Measurements from ENCODE around the gene BTBD9. TPM values are rescaled to one million over a fixed set of nuclear protein-coding genes. Genes with fewer than 3 reads are reported as not detected.

The BTBD9 gene
- total and polyA plus RNA-seq, 5 donors from 2014 or later = 11.6 to 79.7 (median 16.7) TPM

DNA sequence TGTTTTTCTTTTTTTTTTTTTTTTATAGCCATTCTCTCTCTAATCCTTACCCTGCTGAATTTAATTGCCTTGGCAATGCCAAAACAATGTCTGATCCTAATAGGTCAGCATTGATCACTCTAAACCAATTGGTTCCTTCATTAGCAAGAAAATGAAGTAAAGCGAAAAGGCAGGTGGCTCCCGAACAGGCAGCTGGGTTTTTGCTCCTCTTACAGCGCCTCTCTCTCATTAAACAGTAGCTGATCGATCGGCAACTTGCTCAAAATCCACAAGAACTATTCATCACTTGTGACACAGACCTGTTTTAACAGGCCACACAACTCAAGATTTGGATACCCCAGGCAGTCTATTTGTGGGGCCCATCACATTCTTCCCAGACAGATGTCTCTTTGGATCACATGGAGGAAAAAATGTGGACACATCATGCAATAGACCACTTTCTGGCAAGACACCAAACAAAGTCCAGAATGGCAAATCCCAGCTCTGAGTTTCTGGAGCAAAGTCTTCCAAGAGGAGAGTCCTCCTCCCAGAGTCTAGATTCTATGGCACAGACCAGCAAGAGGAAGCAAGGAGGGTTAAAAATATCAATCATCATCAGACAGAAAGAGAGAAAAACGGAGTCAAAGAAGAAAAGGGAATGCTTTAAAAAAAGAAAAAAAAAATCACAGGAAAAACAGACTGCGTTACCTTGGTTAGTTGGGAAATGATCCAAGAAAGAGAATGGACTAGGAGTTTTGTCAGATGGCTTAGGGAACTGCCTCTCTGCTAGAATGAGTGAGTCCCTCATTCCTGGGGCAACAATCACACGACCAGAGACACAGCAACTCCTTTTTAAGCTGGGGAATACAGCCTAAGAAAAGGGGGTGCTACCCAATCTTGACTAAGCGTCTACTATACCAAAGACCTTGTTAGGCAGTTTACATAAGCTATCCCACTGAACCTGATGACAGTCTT is 247.8 kb downstream of the BTBD9 start:
- Mint-ChIP-seq H3K4me3 (no peak overlapping the region), H3K9me3 (no peaks in the 10 kb centered on the region), H3K36me3 (peaks cover 6% of the 10 kb centered on the region), H3K4me1 (peaks cover 4 to 16% (median 8%) of the 10 kb centered on the region in 4 donors), H3K27ac (no peak overlapping the region), H3K27me3 (no peaks in the 10 kb centered on the region)
- ATAC-seq (ENCODE audit: low read depth in 2 of 2) = no peak
- Histone ChIP-seq H3K9me3 (ENCODE audit: control insufficient read depth in 2 of 2, low read length in 2 of 2) (no peaks in the 10 kb centered on the region), H3K4me1 (ENCODE audit: control insufficient read depth, insufficient read depth, low read length, poor library complexity, severe bottlenecking) (no peaks in the 10 kb centered on the region), H3K4me3 (ENCODE audit: low read depth, low read length) (no peak overlapping the region), H3K36me3 (ENCODE audit: control insufficient read depth, insufficient read depth, low read length) (no peaks in the 10 kb centered on the region), H3K27ac (ENCODE audit: insufficient read depth, low read length, poor library complexity, severe bottlenecking) (no peak overlapping the region), H3K27me3 (ENCODE audit: control insufficient read depth, insufficient read depth, low read length) (no peaks in the 10 kb centered on the region)
- DNase-seq = no peak

DNA sequence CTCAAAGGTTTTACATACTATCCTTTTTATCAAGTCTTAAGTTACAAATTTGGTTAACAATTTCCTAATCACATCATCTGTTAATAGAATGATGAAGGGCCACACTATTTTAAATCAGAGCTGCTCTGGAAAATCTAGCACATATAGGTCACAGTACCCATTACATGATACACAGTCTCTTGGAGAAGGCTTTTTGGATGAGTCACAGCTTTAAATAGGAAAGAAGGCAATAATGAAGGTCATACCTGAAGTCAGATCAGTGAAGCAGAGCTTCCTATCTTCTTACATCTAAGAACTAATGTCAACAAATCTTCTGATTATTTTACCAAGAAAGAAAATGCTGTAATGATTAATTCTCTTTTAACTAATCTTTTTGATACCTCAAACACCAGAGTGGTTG is 248.5 kb downstream of the BTBD9 start:
- DNase-seq = no peak
- ATAC-seq (ENCODE audit: low read depth in 2 of 2) = no peak
- Mint-ChIP-seq H3K4me3 (no peak overlapping the region), H3K4me1 (peaks cover 4 to 18% (median 8%) of the 10 kb centered on the region in 4 donors), H3K27ac (no peak overlapping the region), H3K9me3 (no peaks in the 10 kb centered on the region), H3K36me3 (peaks cover 8% of the 10 kb centered on the region), H3K27me3 (no peaks in the 10 kb centered on the region)
- H3K9me3 ChIP-seq (ENCODE audit: control insufficient read depth in 2 of 2, low read length in 2 of 2) = no peaks in the 10 kb centered on the region
- no peaks in the 10 kb centered on the region for H3K27me3 ChIP-seq (ENCODE audit: control insufficient read depth, insufficient read depth, low read length)
- H3K27ac ChIP-seq (ENCODE audit: insufficient read depth, low read length, poor library complexity, severe bottlenecking) = no peak overlapping the region
- no peaks in the 10 kb centered on the region for H3K4me1 ChIP-seq (ENCODE audit: control insufficient read depth, insufficient read depth, low read length, poor library complexity, severe bottlenecking)
- no peaks in the 10 kb centered on the region for H3K36me3 ChIP-seq (ENCODE audit: control insufficient read depth, insufficient read depth, low read length)
- H3K4me3 ChIP-seq (ENCODE audit: low read depth, low read length) = no peak overlapping the region

- DNase-seq = no peak
- Mint-ChIP-seq H3K4me1 (peaks cover 4 to 18% (median 7%) of the 10 kb centered on the region in 4 donors), H3K9me3 (no peaks in the 10 kb centered on the region), H3K27ac (peak overlapping the region in 1 of 3 donors; percentile 86), H3K4me3 (no peak overlapping the region), H3K36me3 (peaks cover 7% of the 10 kb centered on the region), H3K27me3 (no peaks in the 10 kb centered on the region)
- H3K36me3 ChIP-seq (ENCODE audit: control insufficient read depth, insufficient read depth, low read length) = no peaks in the 10 kb centered on the region
- no peaks in the 10 kb centered on the region for H3K4me1 ChIP-seq (ENCODE audit: control insufficient read depth, insufficient read depth, low read length, poor library complexity, severe bottlenecking)
- no peak overlapping the region for H3K4me3 ChIP-seq (ENCODE audit: low read depth, low read length)
- no peaks in the 10 kb centered on the region for H3K9me3 ChIP-seq (ENCODE audit: control insufficient read depth in 2 of 2, low read length in 2 of 2)
- no peaks in the 10 kb centered on the region for H3K27me3 ChIP-seq (ENCODE audit: control insufficient read depth, insufficient read depth, low read length)
- ATAC-seq (ENCODE audit: low read depth in 2 of 2) = no peak
- H3K27ac ChIP-seq (ENCODE audit: insufficient read depth, low read length, poor library complexity, severe bottlenecking) = no peak overlapping the region
Observed at GRCh38 chr6:38389875-38390274, 249.9 kb downstream of the BTBD9 start.

DNA sequence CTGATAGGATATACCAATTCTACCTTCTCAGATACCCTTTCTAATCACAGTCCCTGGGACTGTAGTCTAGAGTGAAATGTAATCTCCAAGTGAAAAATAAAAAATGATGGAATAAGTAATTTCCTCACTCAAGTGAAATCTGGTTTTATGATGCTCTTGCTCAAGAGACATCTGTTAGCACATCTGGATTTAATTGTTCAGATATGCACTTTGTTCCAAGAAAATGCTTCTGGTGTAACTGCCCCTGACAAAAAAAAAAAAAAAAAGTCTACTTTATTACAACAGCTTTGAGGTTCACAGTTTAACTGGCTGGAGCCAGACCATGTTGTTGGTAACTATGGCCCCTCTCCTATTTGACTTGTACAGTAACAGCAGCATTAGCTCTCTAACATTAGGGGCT is 251.8 kb downstream of the BTBD9 start:
- peaks cover 4% of the 10 kb centered on the region for H3K36me3 Mint-ChIP-seq
- no peaks in the 10 kb centered on the region for H3K9me3 Mint-ChIP-seq
- no peaks in the 10 kb centered on the region for H3K9me3 ChIP-seq (ENCODE audit: control insufficient read depth in 2 of 2, low read length in 2 of 2)
- DNase-seq (no peak), ATAC-seq (ENCODE audit: low read depth in 2 of 2) (no peak)
- H3K4me1 Mint-ChIP-seq = peaks cover 4 to 19% (median 4%) of the 10 kb centered on the region in 4 donors
- no peak overlapping the region for H3K27ac Mint-ChIP-seq
- no peaks in the 10 kb centered on the region for H3K27me3 Mint-ChIP-seq
- no peaks in the 10 kb centered on the region for H3K36me3 ChIP-seq (ENCODE audit: control insufficient read depth, insufficient read depth, low read length)
- no peaks in the 10 kb centered on the region for H3K27me3 ChIP-seq (ENCODE audit: control insufficient read depth, insufficient read depth, low read length)
- H3K4me1 ChIP-seq (ENCODE audit: control insufficient read depth, insufficient read depth, low read length, poor library complexity, severe bottlenecking) = no peaks in the 10 kb centered on the region
- H3K4me3 ChIP-seq (ENCODE audit: low read depth, low read length) = no peak overlapping the region
- H3K4me3 Mint-ChIP-seq = no peak overlapping the region
- H3K27ac ChIP-seq (ENCODE audit: insufficient read depth, low read length, poor library complexity, severe bottlenecking) = no peak overlapping the region

- Histone ChIP-seq H3K4me3 (ENCODE audit: low read depth, low read length) (no peak overlapping the region), H3K9me3 (ENCODE audit: control insufficient read depth in 2 of 2, low read length in 2 of 2) (no peaks in the 10 kb centered on the region), H3K27me3 (ENCODE audit: control insufficient read depth, insufficient read depth, low read length) (no peaks in the 10 kb centered on the region), H3K27ac (ENCODE audit: insufficient read depth, low read length, poor library complexity, severe bottlenecking) (no peak overlapping the region), H3K36me3 (ENCODE audit: control insufficient read depth, insufficient read depth, low read length) (no peaks in the 10 kb centered on the region), H3K4me1 (ENCODE audit: control insufficient read depth, insufficient read depth, low read length, poor library complexity, severe bottlenecking) (no peaks in the 10 kb centered on the region)
- H3K36me3 Mint-ChIP-seq = peaks cover 4% of the 10 kb centered on the region
- no peak overlapping the region for H3K27ac Mint-ChIP-seq
- peaks cover 4 to 19% (median 4%) of the 10 kb centered on the region in 4 donors for H3K4me1 Mint-ChIP-seq
- no peak for ATAC-seq (ENCODE audit: low read depth in 2 of 2)
- DNase-seq = no peak
- no peaks in the 10 kb centered on the region for H3K27me3 Mint-ChIP-seq
- no peaks in the 10 kb centered on the region for H3K9me3 Mint-ChIP-seq
- no peak overlapping the region for H3K4me3 Mint-ChIP-seq
Observed at GRCh38 chr6:38387461-38387860, 252.3 kb downstream of the BTBD9 start.

DNA sequence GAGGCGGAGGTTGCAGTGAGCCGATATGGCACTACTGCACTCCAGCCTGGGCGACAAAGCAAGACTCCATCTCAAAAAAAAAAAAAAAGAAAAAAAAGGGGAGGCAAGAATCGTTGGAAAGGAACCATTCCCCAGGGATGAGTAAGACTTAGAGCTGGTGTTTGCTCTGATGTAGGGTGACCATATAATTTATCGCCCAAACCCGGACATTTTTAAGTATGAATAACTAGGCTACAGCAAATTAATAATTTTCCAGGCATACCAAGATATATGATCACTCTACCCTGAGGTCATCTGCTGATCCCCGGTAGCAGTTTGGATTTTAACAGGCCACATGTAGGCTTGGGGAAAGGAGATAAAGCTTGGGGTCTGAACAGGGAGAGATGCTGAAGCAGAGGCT is 260.9 kb downstream of the BTBD9 start:
- Mint-ChIP-seq H3K36me3 (no peaks in the 10 kb centered on the region), H3K4me1 (peaks cover 0 to 15% (median 4%) of the 10 kb centered on the region in 4 donors), H3K27ac (no peak overlapping the region), H3K4me3 (no peak overlapping the region), H3K27me3 (no peaks in the 10 kb centered on the region), H3K9me3 (no peaks in the 10 kb centered on the region)
- no peaks in the 10 kb centered on the region for H3K27me3 ChIP-seq (ENCODE audit: control insufficient read depth, insufficient read depth, low read length)
- no peaks in the 10 kb centered on the region for H3K4me1 ChIP-seq (ENCODE audit: control insufficient read depth, insufficient read depth, low read length, poor library complexity, severe bottlenecking)
- no peaks in the 10 kb centered on the region for H3K9me3 ChIP-seq (ENCODE audit: control insufficient read depth in 2 of 2, low read length in 2 of 2)
- DNase-seq = no peak
- no peak overlapping the region for H3K4me3 ChIP-seq (ENCODE audit: low read depth, low read length)
- ATAC-seq (ENCODE audit: low read depth in 2 of 2) = no peak
- no peak overlapping the region for H3K27ac ChIP-seq (ENCODE audit: insufficient read depth, low read length, poor library complexity, severe bottlenecking)
- H3K36me3 ChIP-seq (ENCODE audit: control insufficient read depth, insufficient read depth, low read length) = no peaks in the 10 kb centered on the region

DNA sequence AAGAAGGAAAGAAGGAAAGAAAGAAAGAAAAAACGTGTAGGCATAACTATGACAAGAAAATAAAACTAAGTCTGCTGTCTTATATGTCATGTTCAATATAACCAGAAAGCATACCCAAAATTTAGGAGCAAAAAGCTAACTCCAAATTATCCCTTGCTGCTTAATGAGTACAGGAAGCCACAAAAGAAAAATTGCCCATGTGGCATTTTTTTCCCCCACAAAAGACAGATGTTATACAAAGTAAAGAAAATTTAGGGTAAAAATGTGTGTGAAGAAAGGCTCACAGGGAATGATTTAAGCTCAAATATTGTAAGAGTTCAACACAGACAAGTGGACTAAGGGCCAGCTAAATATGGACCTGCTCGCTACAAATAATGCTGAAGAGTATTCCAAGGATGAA is 263.8 kb downstream of the BTBD9 start:
- DNase-seq = no peak
- no peaks in the 10 kb centered on the region for H3K27me3 Mint-ChIP-seq
- no peak for ATAC-seq (ENCODE audit: low read depth in 2 of 2)

GRCh38 chr6:38375341-38375740 is 264.4 kb downstream of the BTBD9 start:
- no peak overlapping the region for H3K27ac Mint-ChIP-seq
- no peak for ATAC-seq (ENCODE audit: low read depth in 2 of 2)

More for the DNA sequence above, 263.8 kb downstream of the BTBD9 start:
- Mint-ChIP-seq H3K4me1 (peaks cover 3 to 13% (median 5%) of the 10 kb centered on the region in 4 donors), H3K36me3 (no peaks in the 10 kb centered on the region), H3K27ac (no peak overlapping the region), H3K9me3 (no peaks in the 10 kb centered on the region), H3K4me3 (no peak overlapping the region)
- no peak overlapping the region for H3K27ac ChIP-seq (ENCODE audit: insufficient read depth, low read length, poor library complexity, severe bottlenecking)
- H3K4me1 ChIP-seq (ENCODE audit: control insufficient read depth, insufficient read depth, low read length, poor library complexity, severe bottlenecking) = no peaks in the 10 kb centered on the region
- H3K4me3 ChIP-seq (ENCODE audit: low read depth, low read length) = no peak overlapping the region
- no peaks in the 10 kb centered on the region for H3K27me3 ChIP-seq (ENCODE audit: control insufficient read depth, insufficient read depth, low read length)
- H3K36me3 ChIP-seq (ENCODE audit: control insufficient read depth, insufficient read depth, low read length) = no peaks in the 10 kb centered on the region
- H3K9me3 ChIP-seq (ENCODE audit: control insufficient read depth in 2 of 2, low read length in 2 of 2) = no peaks in the 10 kb centered on the region

More at GRCh38 chr6:38375341-38375740, 264.4 kb downstream of the BTBD9 start:
- no peak overlapping the region for H3K4me3 Mint-ChIP-seq
- no peaks in the 10 kb centered on the region for H3K4me1 ChIP-seq (ENCODE audit: control insufficient read depth, insufficient read depth, low read length, poor library complexity, severe bottlenecking)
- DNase-seq = no peak
- no peaks in the 10 kb centered on the region for H3K9me3 Mint-ChIP-seq
- no peaks in the 10 kb centered on the region for H3K36me3 Mint-ChIP-seq
- H3K27me3 ChIP-seq (ENCODE audit: control insufficient read depth, insufficient read depth, low read length) = no peaks in the 10 kb centered on the region
- H3K4me3 ChIP-seq (ENCODE audit: low read depth, low read length) = no peak overlapping the region
- H3K27ac ChIP-seq (ENCODE audit: insufficient read depth, low read length, poor library complexity, severe bottlenecking) = no peak overlapping the region
- peaks cover 4 to 9% (median 5%) of the 10 kb centered on the region in 4 donors for H3K4me1 Mint-ChIP-seq
- no peaks in the 10 kb centered on the region for H3K36me3 ChIP-seq (ENCODE audit: control insufficient read depth, insufficient read depth, low read length)
- no peaks in the 10 kb centered on the region for H3K9me3 ChIP-seq (ENCODE audit: control insufficient read depth in 2 of 2, low read length in 2 of 2)
- H3K27me3 Mint-ChIP-seq = no peaks in the 10 kb centered on the region

All from CD4-positive, CD25-positive, alpha-beta regulatory T cell (primary cell).